NCI-H1105 (cell line): ENCODE data around the gene ETV1.

Experiments
- DNase-seq: peaks from one replicate; lab custom pipeline; 2025; lab: John Stamatoyannopoulos, UW

The ETV1 gene

GRCh38 chr7:13879143-13879542 lies 110.3 kb downstream of the ETV1 start:
- DNase-seq: no peak

GRCh38 chr7:13878154-13878553 lies 111.3 kb downstream of the ETV1 start:
- DNase-seq: no peak

DNA sequence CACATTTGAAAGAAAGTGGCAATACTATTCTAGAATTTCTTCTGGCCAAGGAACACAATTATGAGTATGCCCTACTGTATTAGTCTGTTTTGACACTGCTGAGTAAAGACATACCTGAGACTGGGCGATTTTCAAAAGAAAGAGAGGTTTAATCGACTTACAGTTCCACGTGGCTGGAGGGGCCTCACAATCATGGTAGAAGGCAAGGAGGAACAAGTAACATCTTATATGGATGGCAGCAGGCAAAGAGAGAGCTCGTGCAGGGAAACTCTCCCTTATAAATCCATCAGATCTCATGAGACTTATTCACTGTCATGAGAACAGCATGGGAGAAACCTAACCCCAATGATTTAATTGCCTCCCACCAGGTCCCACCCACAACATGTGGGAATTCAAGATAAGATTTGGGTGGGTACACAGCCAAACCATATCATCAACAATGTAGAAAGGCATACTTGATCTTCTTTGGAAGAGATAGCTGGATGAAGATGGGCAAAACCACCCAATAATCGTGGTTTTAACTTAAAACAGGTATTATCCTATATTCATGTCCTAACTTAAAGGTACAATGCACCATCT lies 113.9 kb downstream of the ETV1 start:
- no peak for DNase-seq

DNA sequence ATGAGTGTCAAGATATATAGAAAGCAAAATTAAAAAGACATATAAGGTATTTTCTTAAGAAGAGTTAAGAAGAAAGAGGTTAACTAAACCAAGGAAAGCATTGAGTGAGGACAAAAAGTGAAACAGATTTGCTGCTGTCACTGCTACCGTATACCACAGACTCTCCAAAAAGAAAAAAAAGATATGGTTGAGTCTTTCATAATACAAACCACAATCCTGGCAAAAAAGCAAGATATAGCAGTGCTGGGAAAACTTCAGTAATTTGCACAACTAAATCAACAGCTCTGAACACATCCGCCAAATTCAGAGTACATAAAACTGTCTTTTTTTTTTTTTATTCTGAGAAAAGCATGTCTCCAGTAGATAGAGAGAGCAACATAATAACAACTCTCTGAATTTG lies 114.7 kb downstream of the ETV1 start:
- no peak for DNase-seq

GRCh38 chr7:13872709-13873108 lies 116.8 kb downstream of the ETV1 start:
- no peak for DNase-seq

DNA sequence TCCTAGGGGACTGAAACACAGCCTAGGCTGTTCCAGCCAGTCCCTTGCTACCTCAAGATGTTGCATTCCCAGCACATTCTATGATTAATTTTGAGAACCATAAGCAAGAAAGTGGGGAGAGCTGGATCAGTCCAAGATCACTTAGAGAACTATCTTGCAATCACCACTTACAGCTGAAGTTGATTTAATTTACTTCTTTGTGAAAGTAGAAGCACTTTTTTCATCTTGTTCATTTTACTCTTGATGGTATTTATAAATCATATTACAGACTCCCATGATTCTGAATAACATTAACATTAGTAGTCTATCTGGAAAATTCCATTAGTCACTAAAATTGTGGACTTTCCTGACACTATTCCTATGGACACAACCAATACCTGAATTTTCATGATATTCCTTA lies 118.5 kb downstream of the ETV1 start:
- DNase-seq: no peak

DNA sequence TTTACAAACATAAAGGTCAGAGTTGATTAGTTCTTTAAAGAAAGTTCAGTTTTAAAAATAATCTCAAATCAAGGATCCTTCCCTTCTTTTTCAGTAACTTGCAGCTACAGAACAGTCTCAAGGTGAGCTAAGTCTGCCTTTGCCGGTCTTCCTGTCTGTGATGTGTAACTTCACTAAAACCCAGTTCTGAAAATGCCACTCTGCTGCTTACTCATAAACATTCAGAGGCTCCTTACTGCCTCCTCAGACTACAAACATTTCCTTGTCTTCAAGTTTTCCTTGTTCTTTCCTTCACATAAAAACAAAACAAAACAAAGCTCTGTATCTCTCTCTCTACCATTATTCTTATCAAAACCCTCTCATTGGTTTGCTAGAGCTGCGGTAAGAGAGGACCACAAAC lies 128.7 kb downstream of the ETV1 start:
- DNase-seq: no peak

DNA sequence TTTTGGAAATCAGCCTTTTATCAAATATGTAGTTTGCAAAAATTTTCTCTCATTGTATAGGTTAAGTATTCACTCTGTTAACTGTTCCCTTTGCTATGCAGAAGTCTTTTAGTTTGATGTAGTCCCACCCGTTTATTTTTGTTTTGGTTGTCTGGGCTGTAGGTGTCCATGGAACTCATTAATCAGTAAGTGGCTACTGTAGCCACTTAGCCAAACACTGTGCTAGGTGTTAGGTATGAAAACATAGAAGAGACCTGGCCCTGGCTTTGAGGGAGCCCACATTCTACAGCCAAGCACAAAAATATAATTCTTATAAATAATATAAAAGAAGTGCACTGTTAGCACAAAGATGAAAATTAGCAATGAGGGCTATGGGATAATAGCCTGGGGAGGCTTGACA lies 133.5 kb downstream of the ETV1 start:
- peak; percentile 17 for DNase-seq

DNA sequence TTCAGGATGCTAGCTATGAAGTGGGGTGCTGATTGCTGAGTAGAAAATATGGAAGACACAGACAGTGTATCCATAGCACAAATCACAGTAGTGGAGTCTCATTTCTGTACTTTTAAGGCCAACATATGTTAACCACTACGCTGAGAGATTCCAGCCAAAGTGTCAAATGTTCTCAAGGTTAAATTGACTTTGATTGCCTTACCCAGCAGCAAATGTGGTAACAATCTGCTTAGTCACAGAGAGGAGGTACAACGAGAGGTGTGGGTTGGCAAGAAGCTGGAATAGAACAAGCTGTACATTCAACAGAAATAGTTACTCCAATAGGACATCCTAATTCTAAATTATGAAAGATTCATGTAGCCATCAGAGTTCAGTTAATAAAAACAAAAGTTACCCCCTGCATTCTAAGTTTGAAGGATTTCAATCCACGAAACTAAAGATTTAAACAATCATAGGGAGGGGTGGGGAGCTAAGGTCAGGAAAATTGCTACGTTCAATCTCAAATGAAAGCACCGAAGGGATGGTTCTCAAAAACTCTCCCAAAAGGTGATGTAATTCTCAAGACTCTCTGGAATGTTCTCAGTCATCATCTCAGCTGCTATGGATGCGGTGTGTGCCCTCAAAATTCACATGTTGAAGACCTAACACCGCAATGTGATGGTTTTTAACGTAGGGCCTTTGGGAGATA lies 137.0 kb downstream of the ETV1 start:
- no peak for DNase-seq

DNA sequence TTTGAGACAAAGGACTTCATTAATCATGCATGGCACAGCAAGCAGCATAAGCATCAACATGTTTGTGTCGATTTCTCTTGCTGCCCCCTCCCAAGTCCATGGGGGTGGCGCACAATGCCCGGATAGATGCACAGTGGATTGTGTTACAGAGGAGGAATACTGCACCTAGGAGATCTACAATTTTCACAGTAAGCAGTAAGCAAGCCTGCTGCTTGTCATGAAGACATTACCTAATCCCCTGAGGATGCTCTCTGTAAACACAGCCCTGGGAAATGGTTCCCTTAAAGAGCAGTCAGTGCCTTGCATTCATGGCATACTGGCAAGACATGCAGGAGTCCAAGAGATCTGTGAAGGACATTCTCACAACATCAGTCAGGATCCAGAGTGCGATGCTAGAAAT lies 137.7 kb downstream of the ETV1 start:
- no peak for DNase-seq

GRCh38 chr7:13850185-13850752 lies 139.2 kb downstream of the ETV1 start:
- DNase-seq: peak; percentile 79

DNA sequence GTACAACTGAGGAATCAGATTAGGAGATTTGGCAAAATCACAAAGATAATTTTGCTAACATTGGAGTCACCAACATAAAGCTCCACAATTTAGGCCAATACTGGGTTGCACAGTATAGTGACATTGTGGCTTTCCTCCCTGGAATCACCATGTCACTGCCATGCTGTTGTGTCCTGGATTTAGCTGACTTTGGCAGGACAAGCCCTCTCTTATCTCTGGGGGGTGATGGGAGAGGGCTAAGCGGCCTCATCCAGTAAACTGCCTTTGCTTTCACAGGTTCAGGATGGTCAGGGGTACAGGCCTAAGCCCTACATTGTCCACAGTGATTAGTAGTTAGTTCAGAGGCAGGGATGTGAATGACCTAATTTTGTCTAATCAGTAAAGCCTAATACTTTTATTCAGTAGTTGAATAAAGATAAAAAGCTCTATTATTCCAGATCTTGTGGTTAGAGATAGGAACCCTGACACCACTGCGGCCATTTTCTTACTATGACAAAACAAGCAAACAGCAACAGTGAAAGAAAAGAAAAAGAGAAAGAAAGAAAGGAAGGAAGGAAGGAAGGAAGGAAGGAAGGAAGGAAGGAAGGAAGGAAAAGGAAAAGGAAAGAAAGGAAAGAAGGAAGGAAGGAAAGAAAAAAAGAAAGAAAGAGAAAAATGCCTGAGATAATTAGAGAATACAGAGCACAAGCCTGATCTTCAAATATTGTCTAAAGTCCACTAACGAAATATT lies 140.1 kb downstream of the ETV1 start:
- no peak for DNase-seq

DNA sequence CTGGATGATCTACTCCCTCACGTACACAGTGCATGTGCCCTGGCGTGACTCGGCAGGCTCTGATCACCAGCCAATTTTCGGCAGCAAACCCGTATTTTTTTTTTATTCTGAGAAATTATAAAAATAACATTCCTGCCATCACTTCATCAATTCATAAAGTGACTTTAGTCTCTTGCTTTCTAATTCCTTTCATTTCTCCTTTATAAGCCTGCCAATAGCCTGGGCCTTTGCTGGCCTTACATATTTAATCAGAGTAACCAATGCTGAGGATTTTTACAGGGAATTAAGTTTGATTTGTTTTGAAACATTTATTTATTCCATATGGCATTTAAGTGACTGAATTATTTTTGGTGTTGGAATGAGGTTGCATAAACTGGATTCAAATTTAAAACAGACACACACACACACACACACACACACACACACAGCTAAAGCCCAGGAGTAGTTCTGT lies 140.8 kb downstream of the ETV1 start:
- DNase-seq: no peak

DNA sequence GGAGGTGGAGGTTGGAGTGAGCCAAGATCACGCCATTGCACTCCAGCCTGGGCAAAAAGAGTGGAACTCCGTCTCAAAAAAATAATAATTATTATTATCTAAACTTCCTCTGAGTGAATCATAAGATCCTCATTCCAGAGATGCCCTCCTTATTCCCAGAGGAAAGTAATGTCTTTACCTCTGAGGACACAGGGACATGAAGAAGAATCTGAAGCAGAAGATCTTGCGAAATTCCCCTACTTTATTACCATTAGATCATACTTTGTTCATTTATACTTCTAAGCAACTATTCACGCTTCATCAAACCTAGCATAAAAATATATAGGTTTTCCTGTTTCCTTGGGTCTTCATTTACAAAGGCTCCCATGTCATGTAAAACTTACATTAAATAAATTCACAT lies 143.1 kb downstream of the ETV1 start:
- DNase-seq: no peak

- no peak for DNase-seq
These were observed 143.9 kb downstream of the ETV1 start for GRCh38 chr7:13845601-13846000.

- DNase-seq: no peak
These were observed 144.5 kb downstream of the ETV1 start for GRCh38 chr7:13844954-13845353.

DNA sequence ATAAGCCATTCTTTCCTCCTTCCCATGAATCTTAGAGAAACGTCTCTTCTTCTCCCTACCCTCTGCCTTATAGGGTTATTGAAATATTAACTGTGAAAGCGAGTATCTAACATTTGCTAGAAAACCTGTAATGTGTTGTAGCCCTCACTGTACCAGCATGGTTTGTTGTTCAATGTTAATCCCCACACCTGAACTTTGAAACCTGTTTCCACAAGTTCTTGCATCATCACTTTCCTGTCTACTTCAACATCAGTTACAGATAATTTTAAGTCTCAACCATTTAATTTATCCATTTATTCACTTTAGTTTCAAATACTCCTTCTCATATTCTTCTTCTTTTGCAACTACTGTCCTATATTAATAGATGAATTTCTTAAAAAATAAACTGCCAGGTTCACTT lies 148.2 kb downstream of the ETV1 start:
- no peak for DNase-seq
